ENCODE measurements around the gene NELL1.

DNA sequence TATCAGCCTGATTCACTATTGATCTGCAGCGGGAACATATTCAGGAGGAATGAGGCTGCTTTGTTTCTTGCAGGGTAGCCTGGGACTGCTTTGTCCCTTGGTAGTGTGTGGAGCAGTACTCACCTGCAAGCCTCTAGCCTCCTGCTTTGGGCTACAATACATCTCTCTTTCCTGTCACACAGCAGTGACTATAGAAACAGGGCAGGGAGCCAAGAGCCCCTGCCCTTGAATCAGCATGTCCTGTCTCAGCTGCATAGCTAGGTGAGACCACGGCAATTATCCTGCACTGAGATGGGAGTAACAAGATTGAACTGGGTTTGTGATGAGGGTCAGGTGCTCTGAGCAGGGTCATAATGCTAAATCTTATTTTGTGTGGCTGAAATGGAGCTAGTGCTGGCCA lies 191.9 kb downstream of the NELL1 start:
- no peak for TF ChIP-seq POLR2AphosphoS5 (IDR thresholded peaks at IDR 0.05; ENCODE audit: low read depth)
- TF ChIP-seq, protein P1, sequence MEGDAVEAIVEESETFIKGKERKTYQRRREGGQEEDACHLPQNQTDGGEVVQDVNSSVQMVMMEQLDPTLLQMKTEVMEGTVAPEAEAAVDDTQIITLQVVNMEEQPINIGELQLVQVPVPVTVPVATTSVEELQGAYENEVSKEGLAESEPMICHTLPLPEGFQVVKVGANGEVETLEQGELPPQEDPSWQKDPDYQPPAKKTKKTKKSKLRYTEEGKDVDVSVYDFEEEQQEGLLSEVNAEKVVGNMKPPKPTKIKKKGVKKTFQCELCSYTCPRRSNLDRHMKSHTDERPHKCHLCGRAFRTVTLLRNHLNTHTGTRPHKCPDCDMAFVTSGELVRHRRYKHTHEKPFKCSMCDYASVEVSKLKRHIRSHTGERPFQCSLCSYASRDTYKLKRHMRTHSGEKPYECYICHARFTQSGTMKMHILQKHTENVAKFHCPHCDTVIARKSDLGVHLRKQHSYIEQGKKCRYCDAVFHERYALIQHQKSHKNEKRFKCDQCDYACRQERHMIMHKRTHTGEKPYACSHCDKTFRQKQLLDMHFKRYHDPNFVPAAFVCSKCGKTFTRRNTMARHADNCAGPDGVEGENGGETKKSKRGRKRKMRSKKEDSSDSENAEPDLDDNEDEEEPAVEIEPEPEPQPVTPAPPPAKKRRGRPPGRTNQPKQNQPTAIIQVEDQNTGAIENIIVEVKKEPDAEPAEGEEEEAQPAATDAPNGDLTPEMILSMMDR (conservative IDR thresholded peaks at IDR 0.05; ENCODE audit: low read depth in 2 of 2): no peak
- TF ChIP-seq EZH2 (IDR thresholded peaks at IDR 0.05; ENCODE audit: low read depth, unreplicated experiment): no peak
- no peak for TF ChIP-seq EZH2phosphoT487 (IDR thresholded peaks at IDR 0.05; ENCODE audit: unreplicated experiment)

All from GM23338 (cell line).